Skeletal muscle tissue (tissue), 4 donors: ENCODE data around the gene MB21D2. TPM values are rescaled to one million over a fixed set of nuclear protein-coding genes. Genes with fewer than 3 reads are reported as not detected.

Experiments used
- H3K27ac ChIP-seq: one replicate; pipeline ENCODE4 v1.7.0; 2013; ENCODE audit warnings: mild to moderate bottlenecking, low read depth, low read length, inconsistent platforms
- H3K27me3 ChIP-seq, 3 donors: one replicate each; pipeline ENCODE4 v1.7.0; 2013; ENCODE audit warnings: low read length in 3 of 3; ENCODE audit not compliant: control insufficient read depth in 3 of 3, insufficient read depth in 3 of 3
- H3K36me3 ChIP-seq, 3 donors: one replicate each; pipeline ENCODE4 v1.7.0; 2013; ENCODE audit warnings: low read length in 3 of 3; ENCODE audit not compliant: control insufficient read depth in 3 of 3, insufficient read depth in 3 of 3
- H3K4me1 ChIP-seq, 3 donors: one replicate each; pipeline ENCODE4 v1.7.0; 2013; ENCODE audit warnings: low read length in 3 of 3, mild to moderate bottlenecking in 3 of 3; ENCODE audit not compliant: control insufficient read depth in 3 of 3, insufficient read depth in 3 of 3
- H3K4me3 ChIP-seq, 3 donors: one replicate each; pipeline ENCODE4 v1.7.0; 2013; ENCODE audit warnings: low read length in 3 of 3
- H3K9ac ChIP-seq, 3 donors: one replicate each; pipeline ENCODE4 v1.7.0; 2013; ENCODE audit warnings: low read length in 3 of 3, mild to moderate bottlenecking in 3 of 3, moderate library complexity in 2 of 3, low read depth in 1 of 3
- H3K9me3 ChIP-seq, 3 donors: one replicate each; pipeline ENCODE4 v1.7.0; 2013; ENCODE audit warnings: low read length in 3 of 3; ENCODE audit not compliant: control insufficient read depth in 3 of 3
- total RNA-seq: library from RNA; depleted of rRNA; stranded (reverse); fragments of >200 nt; gene quantifications from one replicate; pipeline ENCODE4 v1.2.3, GENCODE V29; 2014
- donor health status: Osteomylitis.

Gene MB21D2
- total RNA-seq, 1 donor from 2014 or later = 24.0 TPM

DNA sequence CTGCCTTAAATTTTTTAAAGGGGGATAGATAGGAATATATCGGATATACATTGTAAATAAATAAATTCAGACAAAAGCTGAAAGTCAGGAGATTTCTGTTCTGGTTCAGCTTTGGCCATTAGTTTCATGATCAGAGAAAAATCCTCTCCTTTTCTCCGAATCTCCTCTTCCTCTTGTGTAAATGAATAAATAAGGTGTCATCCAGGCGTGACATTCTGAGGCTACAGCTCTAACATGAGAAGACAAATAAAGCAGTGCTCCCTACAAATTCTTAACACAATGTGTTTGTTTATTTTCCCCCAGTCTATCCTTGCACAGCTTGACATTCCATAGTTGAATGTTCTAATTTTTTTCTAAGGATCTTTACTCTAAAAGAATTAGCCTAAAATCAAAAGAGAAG lies 9.4 kb upstream of the MB21D2 start:
- Histone ChIP-seq H3K27me3 (no peaks in the 10 kb centered on the region), H3K4me3 (no peak overlapping the region), H3K9me3 (no peaks in the 10 kb centered on the region), H3K27ac (no peak overlapping the region), H3K36me3 (no peaks in the 10 kb centered on the region), H3K9ac (no peak overlapping the region), H3K4me1 (no peaks in the 10 kb centered on the region)

GRCh38 chr3:192923731-192924130 lies 6.1 kb upstream of the MB21D2 start:
- H3K9me3 ChIP-seq = no peaks in the 10 kb centered on the region
- no peak overlapping the region for H3K4me3 ChIP-seq
- H3K27me3 ChIP-seq = no peaks in the 10 kb centered on the region
- no peak overlapping the region for H3K27ac ChIP-seq
- no peak overlapping the region for H3K9ac ChIP-seq
- H3K36me3 ChIP-seq = no peaks in the 10 kb centered on the region
- peaks cover 0 to 2% (median 0%) of the 10 kb centered on the region in 3 donors for H3K4me1 ChIP-seq

- H3K36me3 ChIP-seq = no peaks in the 10 kb centered on the region
- H3K4me3 ChIP-seq = no peak overlapping the region
- no peak overlapping the region for H3K27ac ChIP-seq
- H3K4me1 ChIP-seq = peaks cover 0 to 10% (median 4%) of the 10 kb centered on the region in 3 donors
- H3K9ac ChIP-seq = no peak overlapping the region
- H3K27me3 ChIP-seq = no peaks in the 10 kb centered on the region
- H3K9me3 ChIP-seq = no peaks in the 10 kb centered on the region
Measured at GRCh38 chr3:192921793-192922192, 4.1 kb upstream of the MB21D2 start.

DNA sequence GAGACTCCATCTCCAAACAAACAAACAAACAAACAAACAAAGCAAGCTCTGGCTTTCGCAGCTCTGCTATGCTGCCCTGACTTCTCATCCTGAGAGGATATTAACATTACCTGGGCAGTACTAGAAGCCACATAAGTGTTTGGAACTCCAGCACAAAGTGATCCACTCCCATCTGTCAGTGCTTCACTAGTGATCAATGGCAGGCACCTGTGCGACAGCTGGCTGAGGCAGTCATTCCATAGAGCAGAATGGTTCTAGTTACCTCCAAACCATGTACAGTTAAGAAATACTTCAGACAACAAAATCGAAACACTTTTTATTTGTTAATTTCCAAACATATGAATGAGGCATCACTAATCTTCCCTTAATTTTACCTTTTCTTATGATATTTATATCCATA lies 2.8 kb upstream of the MB21D2 start:
- Histone ChIP-seq H3K36me3 (no peaks in the 10 kb centered on the region), H3K27ac (no peak overlapping the region), H3K9ac (no peak overlapping the region), H3K27me3 (no peaks in the 10 kb centered on the region), H3K4me1 (peaks cover 4 to 17% (median 11%) of the 10 kb centered on the region in 3 donors), H3K9me3 (no peaks in the 10 kb centered on the region), H3K4me3 (no peak overlapping the region)

DNA sequence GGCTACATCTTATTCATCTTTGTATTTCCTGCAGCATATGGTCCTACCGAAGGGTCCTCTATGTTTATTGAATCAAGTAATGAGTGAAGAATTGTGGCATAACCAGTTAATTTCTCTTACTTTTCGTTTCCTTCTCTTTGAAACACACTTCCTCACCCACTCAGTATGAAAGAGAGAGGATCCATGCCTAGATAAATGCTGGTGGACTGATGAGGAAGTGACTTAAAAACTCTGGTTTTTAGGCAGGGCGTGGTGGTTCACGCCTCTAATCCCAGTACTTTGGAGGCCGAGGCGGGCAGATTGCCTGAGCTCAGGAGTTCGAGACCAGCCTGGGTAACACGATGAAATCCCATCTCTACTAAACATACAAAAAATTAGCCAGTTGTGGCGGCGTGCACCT lies 2.2 kb upstream of the MB21D2 start:
- H3K4me1 ChIP-seq = peaks cover 4 to 17% (median 14%) of the 10 kb centered on the region in 3 donors
- no peak overlapping the region for H3K27ac ChIP-seq

DNA sequence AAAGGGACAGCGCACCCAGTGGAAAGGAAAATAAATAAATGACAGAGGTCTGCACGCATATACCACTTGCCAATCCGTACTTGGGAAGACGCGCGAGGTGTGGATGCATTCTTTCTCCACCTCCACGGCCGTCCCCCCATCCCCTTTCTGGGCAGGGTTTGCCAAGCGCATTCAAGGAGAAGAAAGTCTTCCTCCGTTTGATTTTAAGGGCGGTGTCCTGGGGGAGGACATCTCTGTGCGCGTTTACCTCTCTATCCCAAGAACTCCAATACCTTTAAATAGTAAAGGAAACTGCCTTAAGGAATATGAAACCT lies 576 bp upstream of the MB21D2 start:
- Histone ChIP-seq H3K4me1 (peaks cover 4 to 17% (median 14%) of the 10 kb centered on the region in 3 donors), H3K36me3 (no peaks in the 10 kb centered on the region), H3K27ac (peak overlapping the region; percentile 81), H3K4me3 (peak overlapping the region; percentile 72 to 94 (median 86)), H3K9ac (peak overlapping the region; percentile 66 to 90 (median 75)), H3K27me3 (no peaks in the 10 kb centered on the region), H3K9me3 (no peaks in the 10 kb centered on the region)

More for the DNA sequence above, 2.2 kb upstream of the MB21D2 start:
- H3K9me3 ChIP-seq = no peaks in the 10 kb centered on the region
- H3K9ac ChIP-seq = no peak overlapping the region
- H3K36me3 ChIP-seq = no peaks in the 10 kb centered on the region
- no peaks in the 10 kb centered on the region for H3K27me3 ChIP-seq
- no peak overlapping the region for H3K4me3 ChIP-seq

- Histone ChIP-seq H3K9ac (peak overlapping the region; percentile 81 to 88 (median 88)), H3K4me1 (peaks cover 4 to 17% (median 14%) of the 10 kb centered on the region in 3 donors), H3K4me3 (peak overlapping the region; percentile 86 to 97 (median 94)), H3K27me3 (no peaks in the 10 kb centered on the region), H3K27ac (peak overlapping the region; percentile 81), H3K36me3 (no peaks in the 10 kb centered on the region), H3K9me3 (no peaks in the 10 kb centered on the region)
Measured at GRCh38 chr3:192917028-192917403, 640 bp downstream of the MB21D2 start.

GRCh38 chr3:192916371-192917027 lies 1.2 kb downstream of the MB21D2 start:
- Histone ChIP-seq H3K27ac (peak overlapping the region; percentile 81), H3K4me1 (peaks cover 4 to 17% (median 14%) of the 10 kb centered on the region in 3 donors), H3K36me3 (no peaks in the 10 kb centered on the region), H3K4me3 (peak overlapping the region; percentile 86 to 97 (median 94)), H3K9me3 (no peaks in the 10 kb centered on the region), H3K9ac (peak overlapping the region; percentile 80 to 88 (median 81)), H3K27me3 (no peaks in the 10 kb centered on the region)

GRCh38 chr3:192915722-192916121 lies 1.9 kb downstream of the MB21D2 start:
- no peaks in the 10 kb centered on the region for H3K9me3 ChIP-seq
- no peaks in the 10 kb centered on the region for H3K36me3 ChIP-seq
- H3K4me3 ChIP-seq = no peak overlapping the region
- peaks cover 4 to 17% (median 14%) of the 10 kb centered on the region in 3 donors for H3K4me1 ChIP-seq
- H3K27me3 ChIP-seq = no peaks in the 10 kb centered on the region
- no peak overlapping the region for H3K27ac ChIP-seq
- H3K9ac ChIP-seq = no peak overlapping the region

- H3K4me3 ChIP-seq = no peak overlapping the region
- peaks cover 4 to 17% (median 14%) of the 10 kb centered on the region in 3 donors for H3K4me1 ChIP-seq
- no peaks in the 10 kb centered on the region for H3K27me3 ChIP-seq
- no peaks in the 10 kb centered on the region for H3K36me3 ChIP-seq
- no peak overlapping the region for H3K27ac ChIP-seq
- no peak overlapping the region for H3K9ac ChIP-seq
- no peaks in the 10 kb centered on the region for H3K9me3 ChIP-seq
Measured at GRCh38 chr3:192915304-192915703, 2.4 kb downstream of the MB21D2 start.
